HT1080 (cell line): ENCODE results near the gene INS. TPM values are rescaled to one million over a fixed set of nuclear protein-coding genes. Genes with fewer than 3 reads are reported as not detected.

Experiments
- DNase-seq: peaks from one replicate; pipeline ENCODE4 v3.0.0-alpha.2; 2015; ENCODE audit warnings: low read depth
- small RNA-seq: library from RNA; depleted of rRNA; stranded (forward); fragments of <200 nt; gene quantifications from one replicate; pipeline ENCODE3, GENCODE V24; 2014
- total RNA-seq: library from RNA; depleted of rRNA; stranded (reverse); fragments of >200 nt; shearing (Covaris generic); gene quantifications from 2 replicates; pipeline ENCODE4 v1.2.3, GENCODE V29; 2014; rRNA removed

The INS gene
- total RNA-seq, 1 experiment from 2014 or later, result not detected

DNA sequence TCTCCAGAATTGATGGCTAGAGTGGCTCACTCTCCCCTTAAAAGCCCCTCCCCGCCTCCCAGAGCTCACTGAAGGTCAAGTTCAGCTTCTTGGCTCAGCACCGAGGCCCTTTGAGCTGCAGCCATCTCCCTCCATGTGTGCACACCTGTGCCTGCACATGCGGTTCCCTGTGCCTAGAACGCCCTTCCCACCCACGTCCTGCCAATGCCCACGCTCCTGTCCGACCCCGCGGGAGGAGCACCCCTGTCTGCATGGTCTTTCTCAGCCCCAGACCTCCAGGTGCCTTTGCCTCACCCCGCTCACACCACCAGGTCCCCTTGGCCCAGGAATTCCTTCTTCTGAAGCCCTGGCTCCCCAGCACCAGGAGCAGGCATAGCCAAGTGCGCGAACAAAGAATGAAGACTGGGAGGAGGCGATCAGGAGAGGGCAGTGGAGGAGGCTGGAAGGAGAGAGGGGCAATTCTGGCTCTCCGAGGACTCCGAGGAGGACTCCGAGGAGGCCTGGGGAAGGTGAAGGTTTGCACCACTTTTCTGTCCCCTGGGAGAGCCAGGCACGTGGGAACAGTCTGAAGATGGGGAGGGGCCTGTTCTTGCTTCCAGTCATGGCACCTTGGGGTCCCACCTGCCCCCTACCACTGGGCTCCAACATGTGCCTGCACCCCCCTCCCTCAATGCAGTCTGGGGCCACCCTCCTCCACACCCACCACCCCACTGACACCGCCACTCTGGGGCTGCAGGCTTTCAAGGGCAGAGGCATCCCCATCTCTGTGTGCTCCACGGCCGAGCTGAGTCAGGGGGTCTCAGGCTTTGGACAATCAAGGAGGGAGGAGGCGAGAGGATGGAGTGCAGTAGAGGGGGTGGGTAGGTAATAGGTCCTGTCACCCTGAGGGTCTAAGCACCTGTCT lies 39.5 kb downstream of the INS start:
- DNase-seq, result no peak

DNA sequence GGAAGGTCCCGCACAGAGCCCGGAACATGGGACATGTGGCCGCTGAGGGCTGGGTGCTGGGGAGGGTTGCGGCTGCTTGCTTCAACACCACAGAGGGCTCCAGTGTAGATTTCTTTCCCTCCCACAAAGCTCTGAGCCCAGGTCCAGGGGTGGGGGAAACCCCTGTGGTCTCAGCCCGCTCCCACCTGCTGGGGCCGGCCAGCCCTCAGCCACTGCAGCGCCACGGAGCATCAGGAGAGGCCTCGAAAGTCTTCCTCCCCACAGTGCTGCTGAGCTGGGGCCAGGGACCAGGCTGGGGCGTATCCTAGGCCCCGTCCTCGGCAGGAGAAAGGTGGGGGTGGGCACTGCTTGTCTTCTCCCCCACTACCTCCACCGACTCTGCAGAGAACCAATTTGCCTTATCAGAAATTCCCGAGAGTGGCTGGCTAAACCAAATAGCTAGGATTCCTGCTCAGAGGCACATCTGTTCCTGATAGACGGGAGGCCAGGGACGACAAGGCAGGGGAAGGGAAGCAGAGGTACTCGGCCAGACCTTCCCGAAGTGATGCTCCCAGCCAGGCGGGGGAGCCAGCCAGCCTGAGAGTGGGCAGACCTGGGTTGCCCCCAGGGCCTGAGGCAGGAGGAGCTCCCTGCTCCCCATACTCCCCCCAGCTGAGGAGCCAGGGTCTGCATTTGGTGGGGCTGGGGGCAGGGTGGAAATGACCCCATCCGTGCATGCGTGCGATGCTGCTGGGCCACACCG lies 40.5 kb downstream of the INS start:
- DNase-seq, result no peak

DNA sequence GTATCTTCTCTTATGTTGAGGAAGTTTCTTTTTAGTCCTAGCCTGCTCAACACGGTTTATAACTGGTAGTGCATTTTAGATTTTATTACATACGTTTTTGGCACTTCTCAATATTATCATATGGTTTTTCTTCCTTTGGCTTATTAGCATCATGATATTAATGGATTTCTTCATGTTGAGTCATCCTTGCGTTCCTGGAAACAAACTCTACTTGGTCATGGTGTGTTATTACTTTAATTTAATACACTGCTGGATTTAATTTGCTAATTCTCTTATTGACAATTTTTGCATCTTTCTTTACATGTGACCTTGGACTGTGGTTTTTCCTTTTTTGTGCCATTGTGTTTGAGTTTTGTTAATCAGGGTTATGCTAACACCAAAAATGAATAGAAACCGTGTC lies 42.3 kb downstream of the INS start:
- DNase-seq, result no peak

DNA sequence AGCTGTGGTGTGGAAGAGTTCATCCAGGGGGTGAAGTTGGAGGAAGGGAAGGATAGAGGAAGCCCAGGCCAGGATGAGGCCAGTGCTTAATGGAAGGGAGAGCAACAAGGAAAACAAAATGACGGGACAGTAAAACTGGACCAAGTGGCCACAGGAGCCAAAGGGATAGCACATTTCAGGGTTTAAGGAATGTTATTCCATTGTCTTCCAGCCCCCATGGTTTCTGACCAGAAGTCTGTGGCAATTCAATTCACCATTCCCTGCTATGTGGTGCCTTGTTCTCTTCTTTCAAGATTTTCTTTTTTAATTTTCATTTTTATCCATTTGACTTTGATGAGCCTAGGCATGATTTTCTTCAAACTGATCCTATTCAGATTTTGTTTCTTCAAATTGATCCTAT lies 44.3 kb downstream of the INS start:
- DNase-seq, result no peak

DNA sequence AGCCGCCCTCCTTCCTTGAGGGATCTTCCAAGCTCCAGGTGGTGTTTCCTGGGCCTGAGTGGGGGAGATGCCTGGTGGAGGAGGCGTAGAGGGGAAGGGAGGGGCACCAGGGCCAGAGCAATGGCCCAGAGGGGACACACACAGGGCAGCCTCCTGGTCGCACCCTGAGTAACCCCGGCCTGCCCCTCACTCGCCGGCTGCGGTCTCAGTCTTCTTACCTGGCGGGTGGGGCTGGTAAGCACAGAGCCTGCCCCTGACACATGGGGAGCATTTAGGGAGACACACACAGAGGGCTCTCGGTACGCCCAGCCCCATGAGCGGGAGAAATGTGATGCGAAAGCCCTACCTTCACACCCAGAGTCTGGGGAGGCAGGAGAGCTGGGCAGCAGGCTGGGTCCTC lies 45.7 kb downstream of the INS start:
- no peak for DNase-seq

DNA sequence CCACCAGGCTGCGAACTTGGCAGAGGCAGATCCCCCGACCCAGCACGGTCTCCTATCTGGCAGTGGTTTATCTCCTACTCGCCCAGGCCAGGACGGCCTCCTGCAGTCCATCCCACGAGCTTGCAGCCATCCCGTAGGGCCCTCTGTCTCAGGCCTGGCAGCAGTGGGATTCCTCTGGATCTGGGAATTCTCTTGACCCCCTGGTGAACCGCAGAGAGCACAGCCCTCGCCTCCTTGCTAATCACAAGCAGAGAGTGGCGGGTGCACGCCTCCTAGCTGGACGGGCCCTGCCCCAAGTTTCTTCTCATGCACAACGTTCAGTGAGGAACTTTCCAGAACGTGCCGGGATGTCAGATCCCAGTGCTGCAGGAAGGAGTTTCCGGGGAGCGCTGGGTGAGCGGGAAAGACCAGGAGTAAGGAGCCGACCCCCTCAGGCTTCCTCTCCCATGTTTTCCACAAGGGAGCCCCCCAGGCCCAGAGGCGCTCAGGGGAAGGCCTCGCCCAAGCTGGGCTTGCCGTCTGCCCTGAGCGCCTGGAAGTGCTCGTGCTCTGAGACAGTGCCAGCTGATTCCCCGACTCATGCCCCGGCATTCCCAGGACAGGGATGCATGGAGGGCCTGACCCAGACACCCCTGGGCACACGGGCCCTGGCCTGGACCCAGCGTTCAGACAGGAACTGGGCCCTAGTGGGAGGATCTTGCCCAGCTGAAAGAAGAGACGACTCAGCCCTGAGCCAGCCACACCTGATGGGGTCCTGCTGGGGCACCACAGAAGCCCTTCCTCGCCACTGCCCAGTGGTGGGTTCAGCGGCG lies 46.4 kb downstream of the INS start:
- DNase-seq, result no peak

DNA sequence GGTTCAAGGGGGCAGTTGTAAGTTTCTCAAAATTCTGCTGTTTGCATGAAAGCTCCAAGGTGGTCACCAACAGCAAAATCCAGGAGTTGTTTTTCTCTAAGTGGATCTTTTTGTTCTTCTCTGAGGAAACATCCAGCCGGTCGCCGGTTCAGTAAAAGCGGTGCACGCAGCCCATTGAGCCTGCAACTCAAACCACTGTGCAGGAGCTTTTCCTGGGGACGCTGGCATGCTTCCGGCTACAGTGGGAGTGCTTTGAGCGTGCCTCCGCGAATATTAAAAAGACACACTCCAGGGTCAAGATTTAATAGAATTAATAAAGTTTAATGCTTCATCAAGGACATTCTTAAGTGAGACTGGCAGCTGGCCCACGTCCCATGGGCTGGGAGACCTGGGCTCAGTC lies 47.2 kb downstream of the INS start:
- no peak for DNase-seq

DNA sequence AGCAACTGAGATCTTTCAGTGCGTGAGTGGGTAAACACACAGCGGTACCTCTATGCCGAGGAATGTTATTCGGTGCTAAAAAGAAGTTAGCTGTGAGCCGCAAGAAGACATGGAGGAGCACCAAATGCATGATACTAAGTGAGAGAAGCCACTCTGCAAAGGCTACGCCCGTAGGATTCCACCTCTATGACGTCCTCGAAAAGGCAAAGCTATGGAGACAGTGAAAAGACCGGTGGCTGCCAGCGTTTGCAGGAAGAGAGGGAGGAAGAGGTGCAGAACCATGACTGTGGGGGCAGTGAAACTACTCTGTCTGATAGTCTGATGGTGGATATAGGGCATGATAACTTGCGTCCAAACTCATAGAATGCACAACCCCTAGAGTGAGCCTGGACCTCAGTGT lies 50.5 kb downstream of the INS start:
- no peak for DNase-seq

Small RNAs within 50 kb of the gene (small RNA-seq; reads per million reads assigned to genes)
- gene MIR4686, result not detected
- not detected for gene MIR483

Other genes starting within 250 kb of the INS start
- gene TNNT3, start 241.5 kb downstream of the INS start, total RNA-seq, result not detected in 2 replicates
- 73.2 and 118 TPM in 2 replicates for gene MRPL23, start 213.9 kb downstream of the INS start, total RNA-seq
- 0.21 and 0.27 TPM in 2 replicates for gene H19, start 163.4 kb downstream of the INS start, total RNA-seq
- gene IGF2, start 21.8 kb downstream of the INS start, total RNA-seq, result 0.24 TPM in 1 of 2 replicates, not detected in the other
- not detected in 2 replicates for gene TH, start 10.6 kb upstream of the INS start, total RNA-seq
- gene ASCL2, start 109.4 kb upstream of the INS start, total RNA-seq, result not detected in 2 replicates
- 0.34 TPM in 1 of 2 replicates, not detected in the other for gene C11orf21, start 140.7 kb upstream of the INS start, total RNA-seq
- 0.05 and 0.30 TPM in 2 replicates for gene TSPAN32, start 140.8 kb upstream of the INS start, total RNA-seq
- 108 and 171 TPM in 2 replicates for gene CD81, start 216.1 kb upstream of the INS start, total RNA-seq
- 87.6 and 88.7 TPM in 2 replicates for gene TSSC4, start 239.5 kb upstream of the INS start, total RNA-seq